ENCODE data around the gene GPR139.

The GPR139 gene

DNA sequence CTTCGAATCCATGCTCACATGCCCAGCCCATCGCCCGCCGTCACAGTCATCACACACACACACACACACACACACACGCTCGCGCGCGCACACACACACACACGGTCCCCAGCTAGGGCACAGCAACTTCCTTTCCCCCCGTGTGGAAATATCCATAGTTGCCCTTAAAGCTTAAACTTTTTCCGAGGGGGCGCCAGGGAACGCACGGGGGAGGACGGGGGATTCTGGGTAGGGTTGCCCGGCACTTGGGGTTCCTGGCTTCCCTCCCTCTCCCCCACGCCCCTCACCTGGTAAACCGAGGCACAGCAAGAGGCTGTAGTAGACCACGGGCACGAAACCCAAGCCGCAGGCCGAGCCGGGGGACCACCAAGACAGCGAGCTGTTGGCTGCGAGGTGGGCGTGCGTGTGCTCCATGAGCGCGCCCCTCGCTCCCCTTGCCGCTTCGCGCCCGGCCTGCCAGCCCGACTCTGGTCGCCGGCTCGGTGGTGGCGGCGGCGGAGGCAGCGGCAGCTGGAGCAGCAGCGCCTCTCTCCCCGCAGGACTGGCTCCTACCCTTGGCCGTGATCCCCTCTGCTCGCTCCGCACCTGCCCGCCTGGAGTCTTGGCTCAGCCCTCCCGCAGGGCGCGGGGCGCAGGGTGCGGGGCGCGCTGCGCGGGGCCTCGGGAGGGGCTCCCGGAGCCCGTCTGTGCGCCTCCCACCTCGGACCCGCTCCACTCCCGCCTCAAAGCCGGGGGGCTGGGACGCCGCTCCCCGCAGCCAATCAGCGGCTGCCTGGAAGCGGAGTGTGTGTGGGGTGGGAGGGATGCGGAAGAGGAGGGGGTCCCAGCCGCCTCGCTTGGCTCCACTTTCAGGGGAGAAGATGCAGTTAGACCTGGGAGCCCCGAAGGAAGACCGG lies at the start of gene GPR139:
GPR139 (minus strand) TSS at position 688 of the 896 bp plus-strand sequence; CDS start at position 414, 274 bp downstream.
- H3K9me3 Mint-ChIP-seq, result peaks cover under 1% of the 10 kb centered on the region
- CTCF ChIA-PET, result no interaction called here
- H3K27me3 Mint-ChIP-seq, result peaks cover 45% of the 10 kb centered on the region
- H3K4me3 Mint-ChIP-seq, result no peak within 1 kb of the TSS
- H3K27ac Mint-ChIP-seq, result no peak within 1 kb of the TSS
- H3K4me1 Mint-ChIP-seq, result no peaks in the 10 kb centered on the region
- no peak for DNase-seq
- no peaks in the 10 kb centered on the region for H3K36me3 Mint-ChIP-seq

GRCh38 chr16:20122011-20122410 lies 48.3 kb upstream of the GPR139 start:
- no peaks in the 10 kb centered on the region for H3K27me3 Mint-ChIP-seq
- CTCF ChIA-PET, result no interaction called here

DNA sequence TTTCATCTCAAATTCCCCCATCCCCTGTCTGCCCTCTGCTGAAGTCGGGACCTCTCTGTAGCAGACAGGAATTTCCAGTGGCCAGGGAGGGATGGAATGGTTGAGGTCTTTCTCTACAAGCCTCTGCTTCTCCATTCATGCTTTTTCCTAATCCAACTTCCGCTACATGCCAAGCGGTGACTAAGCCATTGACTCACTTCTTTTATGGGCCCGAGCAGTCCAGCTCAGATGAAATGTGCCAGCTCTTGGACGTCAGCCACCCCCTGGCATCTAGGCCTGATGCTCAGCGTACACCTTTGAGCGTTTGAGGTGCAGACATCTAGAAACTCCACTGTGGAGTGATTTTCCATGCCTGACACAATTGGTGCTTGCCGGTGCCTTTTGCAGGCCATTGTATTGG lies 40.7 kb upstream of the GPR139 start:
- no peaks in the 10 kb centered on the region for H3K36me3 Mint-ChIP-seq
- no peak overlapping the region for H3K27ac Mint-ChIP-seq
- no peak for DNase-seq
- no peak overlapping the region for H3K4me3 Mint-ChIP-seq
- CTCF ChIA-PET, result no interaction called here
- no peaks in the 10 kb centered on the region for H3K9me3 Mint-ChIP-seq
- H3K4me1 Mint-ChIP-seq, result no peaks in the 10 kb centered on the region
- no peaks in the 10 kb centered on the region for H3K27me3 Mint-ChIP-seq

More at GRCh38 chr16:20122011-20122410, 48.3 kb upstream of the GPR139 start:
- DNase-seq, result no peak
- Mint-ChIP-seq H3K9me3 (peaks cover 23% of the 10 kb centered on the region), H3K4me3 (no peak overlapping the region), H3K27ac (no peak overlapping the region), H3K4me1 (no peaks in the 10 kb centered on the region), H3K36me3 (no peaks in the 10 kb centered on the region)

- H3K4me3 Mint-ChIP-seq, result no peak overlapping the region
- H3K27ac Mint-ChIP-seq, result no peak overlapping the region
- H3K27me3 Mint-ChIP-seq, result no peaks in the 10 kb centered on the region
- CTCF ChIA-PET, result no interaction called here
- H3K36me3 Mint-ChIP-seq, result no peaks in the 10 kb centered on the region
- no peaks in the 10 kb centered on the region for H3K4me1 Mint-ChIP-seq
- no peaks in the 10 kb centered on the region for H3K9me3 Mint-ChIP-seq
- no peak for DNase-seq
These were observed 37.5 kb upstream of the GPR139 start for GRCh38 chr16:20111143-20111542.

GRCh38 chr16:20107083-20107482 lies 33.4 kb upstream of the GPR139 start:
- Mint-ChIP-seq H3K4me3 (no peak overlapping the region), H3K36me3 (no peaks in the 10 kb centered on the region), H3K27me3 (no peaks in the 10 kb centered on the region), H3K27ac (no peak overlapping the region), H3K9me3 (no peaks in the 10 kb centered on the region), H3K4me1 (no peaks in the 10 kb centered on the region)
- no peak for DNase-seq
- CTCF ChIA-PET, result no interaction called here

GRCh38 chr16:20104563-20105183 lies 31.0 kb upstream of the GPR139 start:
- Mint-ChIP-seq H3K4me1 (no peaks in the 10 kb centered on the region), H3K27me3 (no peaks in the 10 kb centered on the region), H3K36me3 (no peaks in the 10 kb centered on the region), H3K4me3 (no peak overlapping the region), H3K27ac (no peak overlapping the region), H3K9me3 (peaks cover 2% of the 10 kb centered on the region)
- CTCF ChIA-PET, result no interaction called here
- no peak for DNase-seq

DNA sequence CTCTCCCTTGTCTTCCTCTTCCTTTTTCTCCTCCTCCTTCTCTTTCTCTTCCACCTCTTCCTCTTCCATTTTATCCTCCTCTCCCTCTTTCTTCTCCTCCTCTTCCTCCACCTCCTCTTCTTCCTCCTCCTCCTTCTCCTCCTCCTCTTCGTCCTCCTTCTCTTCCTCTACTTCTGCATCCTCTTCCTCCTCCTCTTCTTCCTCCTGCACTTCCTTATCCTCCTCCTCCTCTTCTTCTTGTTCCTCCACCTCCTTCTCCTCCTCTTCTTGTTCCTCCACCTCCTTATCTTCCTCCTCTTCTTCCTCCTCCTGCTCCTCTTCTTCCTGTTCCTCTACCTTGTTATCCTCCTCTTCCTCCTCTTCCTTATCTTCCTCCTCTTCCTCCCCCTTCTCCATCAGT lies 28.8 kb upstream of the GPR139 start:
- peaks cover 7% of the 10 kb centered on the region for H3K9me3 Mint-ChIP-seq
- CTCF ChIA-PET, result no interaction called here
- H3K4me1 Mint-ChIP-seq, result no peaks in the 10 kb centered on the region
- H3K27ac Mint-ChIP-seq, result no peak overlapping the region
- no peaks in the 10 kb centered on the region for H3K36me3 Mint-ChIP-seq
- H3K4me3 Mint-ChIP-seq, result no peak overlapping the region
- DNase-seq, result no peak
- H3K27me3 Mint-ChIP-seq, result no peaks in the 10 kb centered on the region

GRCh38 chr16:20102021-20102420 lies 28.3 kb upstream of the GPR139 start:
- CTCF ChIA-PET, result no interaction called here
- Mint-ChIP-seq H3K9me3 (peaks cover 8% of the 10 kb centered on the region), H3K27ac (no peak overlapping the region), H3K4me1 (no peaks in the 10 kb centered on the region), H3K4me3 (no peak overlapping the region), H3K27me3 (no peaks in the 10 kb centered on the region), H3K36me3 (no peaks in the 10 kb centered on the region)
- no peak for DNase-seq

- H3K4me3 Mint-ChIP-seq, result no peak overlapping the region
- no peaks in the 10 kb centered on the region for H3K27me3 Mint-ChIP-seq
- peaks cover 8% of the 10 kb centered on the region for H3K9me3 Mint-ChIP-seq
- DNase-seq, result no peak
- no peaks in the 10 kb centered on the region for H3K4me1 Mint-ChIP-seq
- CTCF ChIA-PET, result no interaction called here
- no peaks in the 10 kb centered on the region for H3K36me3 Mint-ChIP-seq
- no peak overlapping the region for H3K27ac Mint-ChIP-seq
These were observed 25.7 kb upstream of the GPR139 start for GRCh38 chr16:20099375-20099774.

- no peaks in the 10 kb centered on the region for H3K4me1 Mint-ChIP-seq
- CTCF ChIA-PET, result no interaction called here
- no peaks in the 10 kb centered on the region for H3K36me3 Mint-ChIP-seq
- H3K27ac Mint-ChIP-seq, result no peak overlapping the region
- DNase-seq, result no peak
- H3K27me3 Mint-ChIP-seq, result no peaks in the 10 kb centered on the region
- no peak overlapping the region for H3K4me3 Mint-ChIP-seq
- peaks cover 6% of the 10 kb centered on the region for H3K9me3 Mint-ChIP-seq
These were observed 20.5 kb upstream of the GPR139 start for GRCh38 chr16:20094157-20094556.

DNA sequence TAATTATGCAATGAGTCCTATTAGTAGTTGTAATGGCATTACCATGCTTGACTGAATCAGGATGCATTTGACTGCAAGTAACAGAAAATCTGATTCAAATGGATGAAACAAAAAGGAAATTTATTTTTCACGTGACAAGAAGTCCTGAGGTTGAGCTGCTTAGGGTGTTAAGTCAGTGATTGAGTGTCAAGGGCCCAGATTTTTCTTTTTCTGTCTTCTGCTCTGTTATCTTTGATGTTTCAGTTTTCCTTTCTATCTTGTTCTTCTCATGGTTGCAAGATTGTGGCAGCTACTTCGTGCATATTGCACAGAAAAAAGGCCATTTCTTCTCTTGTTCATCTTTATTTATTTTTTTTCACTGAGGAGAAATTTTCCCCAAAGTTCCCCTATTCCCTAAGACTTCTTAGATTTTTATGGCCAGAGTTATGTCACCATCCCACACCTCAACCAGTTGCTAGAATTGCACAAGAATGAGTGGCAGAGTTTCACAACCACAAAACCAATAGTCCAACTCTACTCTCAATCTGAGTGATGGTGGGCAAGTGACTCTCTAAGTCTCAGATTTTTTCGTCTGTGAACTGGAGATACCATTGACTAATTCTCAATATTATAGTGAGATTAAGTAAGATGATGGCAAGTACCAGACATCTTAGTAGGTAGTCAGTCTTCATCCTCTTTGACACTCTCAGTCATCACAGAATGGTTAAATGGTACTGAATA lies 15.7 kb upstream of the GPR139 start:
- no peak overlapping the region for H3K4me3 Mint-ChIP-seq
- no peak overlapping the region for H3K27ac Mint-ChIP-seq
- no peak for DNase-seq
- H3K27me3 Mint-ChIP-seq, result no peaks in the 10 kb centered on the region
- no peaks in the 10 kb centered on the region for H3K9me3 Mint-ChIP-seq
- no peaks in the 10 kb centered on the region for H3K4me1 Mint-ChIP-seq
- CTCF ChIA-PET, result no interaction called here
- H3K36me3 Mint-ChIP-seq, result no peaks in the 10 kb centered on the region

- DNase-seq, result no peak
- Mint-ChIP-seq H3K27me3 (no peaks in the 10 kb centered on the region), H3K36me3 (no peaks in the 10 kb centered on the region), H3K9me3 (no peaks in the 10 kb centered on the region), H3K4me3 (no peak overlapping the region), H3K27ac (no peak overlapping the region), H3K4me1 (no peaks in the 10 kb centered on the region)
- CTCF ChIA-PET, result no interaction called here
These were observed 11.0 kb upstream of the GPR139 start for GRCh38 chr16:20084624-20085226.

- Mint-ChIP-seq H3K4me1 (no peaks in the 10 kb centered on the region), H3K36me3 (no peaks in the 10 kb centered on the region), H3K9me3 (no peaks in the 10 kb centered on the region), H3K4me3 (no peak overlapping the region), H3K27ac (no peak overlapping the region), H3K27me3 (peaks cover 22% of the 10 kb centered on the region)
- CTCF ChIA-PET, result no interaction called here
- no peak for DNase-seq
These were observed 5.4 kb upstream of the GPR139 start for GRCh38 chr16:20079106-20079505.

- CTCF ChIA-PET, result no interaction called here
- Mint-ChIP-seq H3K9me3 (no peaks in the 10 kb centered on the region), H3K36me3 (no peaks in the 10 kb centered on the region), H3K27ac (no peak overlapping the region), H3K4me1 (no peaks in the 10 kb centered on the region), H3K4me3 (no peak overlapping the region), H3K27me3 (peaks cover 45% of the 10 kb centered on the region)
- DNase-seq, result no peak
These were observed 1.6 kb upstream of the GPR139 start for GRCh38 chr16:20075243-20075642.
